ENCODE data around the gene CHRM2.

GRCh38 chr7:137001041-137001440 is 132.6 kb downstream of the CHRM2 start:
- TF ChIP-seq CTCF (IDR thresholded peaks at IDR 0.05) (no peak), POLR2A (IDR thresholded peaks at IDR 0.05) (no peak)

Data from upper lobe of left lung (tissue), 4 donors.